Testis (tissue), 2 donors: Measurements from ENCODE around the gene FOXL2NB.

Source experiments
- CTCF ChIP-seq, 3 experiments: fragments of 450-650 bp in 2 of 3; fragments of 200-600 bp in 1 of 3; sonication (generic) in 1 of 3; IDR thresholded peaks; one replicate each; pipeline ENCODE4 v1.5.1; 2016 to 2019; ENCODE audit warnings: antibody characterized with exemption in 3 of 3, mild to moderate bottlenecking in 2 of 3, moderate library complexity in 1 of 3
- POLR2A ChIP-seq: fragments of 450-650 bp; IDR thresholded peaks from one replicate; pipeline ENCODE4 v1.6.1; 2017; ENCODE audit warnings: antibody characterized with exemption, mild to moderate bottlenecking, moderate library complexity

- TF ChIP-seq CTCF (IDR thresholded peaks at IDR 0.05) (peak; percentile 93 to 94 (median 93)), POLR2A (no peak)
Measured at GRCh38 chr3:138915503-138916498, 31.2 kb upstream of the FOXL2NB start.
